Stimulated activated CD4-positive, alpha-beta T cell treated with anti-CD3 and anti-CD28 coated beads, Interleukin-4, amount 100 ng/mL, for 1 hour (primary cell): Measurements from ENCODE around the gene C3orf80.
"Not testable (repeated sequence)": the region's sequence is repeated elsewhere in the genome, so short reads cannot be mapped to it uniquely, and the experiment has no call there.

Experiments used
- DNase-seq: peaks from one replicate; pipeline ENCODE4 v3.0.0-alpha.2; 2020

C3orf80 gene

GRCh38 chr3:160217675-160218074, 7.5 kb upstream of the C3orf80 start:
- DNase-seq: no peak

DNA sequence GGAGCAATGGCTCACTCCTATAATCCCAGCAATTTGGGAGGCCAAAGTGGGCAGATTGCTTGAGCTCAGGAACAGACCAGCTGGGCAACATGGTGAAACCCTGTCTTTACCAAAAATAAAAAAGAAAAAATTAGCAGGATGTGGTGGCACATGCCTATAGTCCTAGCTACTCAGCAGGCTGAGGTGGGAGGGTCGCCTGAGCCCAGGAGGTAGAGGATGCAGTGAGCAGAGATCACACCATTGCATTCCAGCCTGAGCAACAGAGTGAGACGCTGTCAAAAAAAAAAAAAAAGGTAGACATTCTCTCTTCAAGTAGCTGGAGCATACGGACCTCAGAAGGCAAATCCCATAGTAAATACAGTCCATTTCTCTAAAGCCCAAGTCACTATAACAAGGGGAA, 7.1 kb upstream of the C3orf80 start:
- DNase-seq: no peak

DNA sequence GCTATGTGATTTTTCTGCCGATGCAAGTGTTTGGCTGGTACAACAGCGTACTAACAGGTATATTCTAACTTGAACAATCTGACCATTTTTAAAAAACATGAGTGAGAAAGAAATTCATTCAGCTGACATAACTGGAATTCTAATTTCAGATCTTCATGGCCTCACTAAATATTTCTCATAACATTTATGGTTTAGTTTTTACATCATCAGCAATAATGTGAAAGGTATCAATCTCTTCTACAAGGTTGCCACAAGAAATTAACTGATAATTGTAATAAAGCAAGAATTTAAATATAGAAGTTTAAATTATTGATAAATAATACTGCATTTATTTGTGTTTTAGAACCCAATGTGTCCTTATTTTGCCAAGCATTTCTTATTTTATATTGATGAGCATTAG, 5.2 kb upstream of the C3orf80 start:
- no peak for DNase-seq

- no peak for DNase-seq
Observed at GRCh38 chr3:160221019-160221418, 4.2 kb upstream of the C3orf80 start.

GRCh38 chr3:160224256-160224655, 966 bp upstream of the C3orf80 start:
- no peak for DNase-seq

DNA sequence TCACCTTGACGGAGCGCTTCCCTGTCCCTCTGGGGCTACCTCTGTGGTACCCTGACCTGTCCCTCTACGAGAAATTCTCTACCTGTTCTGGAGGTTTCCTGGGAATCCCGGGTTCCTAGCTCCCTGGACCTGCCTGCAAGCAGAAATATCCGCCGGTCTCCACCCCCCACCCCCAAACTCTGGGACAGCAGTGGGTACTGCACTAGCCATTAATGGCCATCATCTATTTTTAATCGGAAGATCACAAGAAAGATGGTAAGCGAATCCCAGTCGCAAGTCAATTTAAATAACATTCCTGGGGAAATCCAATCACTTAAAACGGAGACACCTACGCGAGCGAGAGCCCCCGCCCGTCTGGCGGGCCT, 429 bp upstream of the C3orf80 start:
- no peak for DNase-seq

GRCh38 chr3:160226026-160226907, 1.0 kb downstream of the C3orf80 start:
- DNase-seq: peak; percentile 3

DNA sequence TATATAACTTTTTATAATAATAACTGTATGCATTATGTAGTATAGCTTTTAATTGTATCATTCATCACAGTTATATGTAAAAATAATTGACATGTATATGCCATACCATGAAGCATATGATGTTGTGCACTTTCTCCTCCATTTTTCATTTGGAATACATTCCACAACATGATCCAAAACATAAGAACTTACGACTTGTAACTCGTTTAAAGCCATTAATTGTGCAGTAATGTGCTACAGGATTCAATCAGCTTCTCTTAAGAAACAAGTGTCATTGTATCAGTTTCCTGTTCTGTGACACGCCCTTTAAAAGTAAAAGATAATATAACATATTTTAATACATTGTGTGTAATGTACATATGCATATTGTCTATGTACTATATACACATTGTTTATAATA, 2.2 kb downstream of the C3orf80 start:
- DNase-seq: no peak

DNA sequence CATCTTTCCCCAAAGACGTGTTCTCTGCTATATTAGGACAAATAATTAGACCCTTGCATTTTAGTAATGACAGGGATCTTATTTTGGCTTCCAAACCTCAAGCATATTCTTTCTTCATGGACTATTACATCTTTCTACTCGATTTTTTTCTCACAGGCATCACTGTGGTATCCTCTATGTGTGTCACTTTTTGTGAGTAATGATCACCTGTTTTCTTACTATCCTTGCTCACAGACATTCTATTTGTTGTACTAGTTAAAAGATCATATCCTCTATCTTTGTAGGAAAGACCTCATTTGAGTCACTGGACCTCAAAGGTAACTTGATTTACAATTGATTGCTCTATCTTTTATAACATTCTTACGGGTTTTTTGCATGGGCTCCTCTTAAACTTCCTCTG, 6.8 kb downstream of the C3orf80 start:
- no peak for DNase-seq

DNA sequence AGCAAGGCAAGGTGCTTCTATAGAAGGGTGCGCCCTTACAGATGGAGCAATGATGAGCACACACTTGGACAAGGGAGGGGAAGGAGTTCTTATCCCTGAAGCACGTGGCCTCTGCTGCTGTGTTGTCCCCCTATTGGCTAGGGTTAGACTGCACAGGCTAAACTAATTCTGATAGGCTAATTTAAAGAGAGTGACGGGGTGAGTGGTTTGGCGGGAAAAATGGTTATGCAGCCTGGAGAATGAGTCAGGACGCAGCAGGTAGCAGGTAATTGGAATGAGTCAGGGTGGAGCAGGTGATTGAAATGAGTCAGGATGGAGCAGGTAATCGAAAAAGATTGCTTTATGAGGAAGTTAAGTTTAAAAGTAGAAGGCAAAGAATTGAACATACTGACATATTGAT, 15.5 kb downstream of the C3orf80 start:
- DNase-seq: not testable (repeated sequence)

- DNase-seq: no peak
Observed at GRCh38 chr3:160245261-160245800, 20.1 kb downstream of the C3orf80 start.

GRCh38 chr3:160247766-160248165, 22.5 kb downstream of the C3orf80 start:
- DNase-seq: no peak

GRCh38 chr3:160253298-160253697, 28.1 kb downstream of the C3orf80 start:
- no peak for DNase-seq

DNA sequence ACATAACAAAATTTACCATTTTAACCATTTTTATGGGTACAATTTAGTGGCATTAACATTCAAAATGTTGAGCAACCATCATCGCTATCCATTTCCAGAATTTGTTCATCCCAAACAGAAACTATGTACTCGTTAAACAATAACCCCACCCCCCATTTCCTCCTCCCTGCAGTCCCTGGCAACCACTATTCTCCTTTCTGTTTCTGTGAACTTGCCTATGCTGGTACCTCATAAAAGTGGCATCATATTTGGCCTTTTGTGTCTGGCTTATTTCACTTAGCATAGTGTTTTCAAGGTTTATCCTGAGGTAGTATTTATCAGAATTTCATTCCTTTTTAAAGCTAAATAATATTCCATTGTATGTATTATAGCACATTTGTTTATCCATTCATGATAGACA, 32.4 kb downstream of the C3orf80 start:
- DNase-seq: no peak

- DNase-seq: no peak
Observed at GRCh38 chr3:160259589-160259988, 34.4 kb downstream of the C3orf80 start.

DNA sequence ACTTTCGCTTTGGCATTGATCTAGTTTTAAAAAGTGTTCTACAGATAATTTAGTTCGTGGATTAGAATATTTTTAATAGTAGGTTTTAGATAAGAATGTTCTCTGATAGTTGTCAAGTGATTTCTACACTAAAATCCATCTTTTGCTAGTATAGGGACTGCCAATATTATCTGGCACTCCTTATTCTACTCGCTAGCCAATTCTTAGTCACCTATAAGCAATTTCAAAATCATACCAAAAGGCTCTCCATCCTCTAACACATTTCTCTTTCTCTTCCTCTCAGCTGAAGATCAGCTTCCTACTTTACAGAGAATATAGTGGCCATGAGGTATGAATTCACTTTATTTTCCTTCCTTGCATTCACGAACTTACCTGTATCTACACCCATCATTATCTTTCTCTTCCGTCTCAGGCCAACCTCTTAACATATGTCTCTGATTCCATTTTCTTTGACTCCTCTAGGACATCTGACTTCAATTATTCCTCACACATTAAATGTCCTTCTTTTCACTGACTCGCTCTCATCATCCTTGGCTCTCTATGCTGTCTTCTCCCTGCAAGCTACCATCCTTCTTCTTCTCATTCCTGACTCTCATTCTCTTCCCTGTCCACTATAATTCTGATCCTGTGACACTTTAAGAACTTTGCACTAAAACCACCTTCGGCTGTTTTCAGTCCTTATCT, 35.5 kb downstream of the C3orf80 start:
- no peak for DNase-seq

DNA sequence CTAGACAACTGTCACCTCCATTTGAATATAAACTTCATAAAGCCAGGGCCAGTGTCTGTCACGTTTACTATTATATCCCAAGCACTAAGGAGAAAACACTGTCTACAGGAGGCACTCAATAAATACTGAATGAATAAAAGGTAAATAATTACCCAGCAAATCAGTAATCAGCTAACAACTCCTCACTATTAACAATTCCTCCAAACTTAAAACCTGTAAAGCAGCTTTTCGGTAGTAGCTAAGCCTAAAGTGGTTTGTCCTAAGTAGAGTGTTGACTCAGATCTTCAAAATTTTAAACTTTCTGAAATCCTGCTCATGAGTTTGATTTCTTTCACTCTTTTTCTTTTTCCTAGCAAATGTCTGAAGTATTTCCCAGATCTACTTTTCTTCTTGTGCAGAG, 39.9 kb downstream of the C3orf80 start:
- no peak for DNase-seq
